NCI-H345 treated with DMSO at 0.1 percent for 48 hours (cell line): Measurements from ENCODE around the gene PGM3.
"Not testable (repeated sequence)": the region's sequence is repeated elsewhere in the genome, so short reads cannot be mapped to it uniquely, and the experiment has no call there.

Experiments
- DNase-seq: peaks from one replicate; lab custom pipeline; 2025; ENCODE audit not compliant: unreplicated experiment; lab: John Stamatoyannopoulos, UW

PGM3 gene, protein sequence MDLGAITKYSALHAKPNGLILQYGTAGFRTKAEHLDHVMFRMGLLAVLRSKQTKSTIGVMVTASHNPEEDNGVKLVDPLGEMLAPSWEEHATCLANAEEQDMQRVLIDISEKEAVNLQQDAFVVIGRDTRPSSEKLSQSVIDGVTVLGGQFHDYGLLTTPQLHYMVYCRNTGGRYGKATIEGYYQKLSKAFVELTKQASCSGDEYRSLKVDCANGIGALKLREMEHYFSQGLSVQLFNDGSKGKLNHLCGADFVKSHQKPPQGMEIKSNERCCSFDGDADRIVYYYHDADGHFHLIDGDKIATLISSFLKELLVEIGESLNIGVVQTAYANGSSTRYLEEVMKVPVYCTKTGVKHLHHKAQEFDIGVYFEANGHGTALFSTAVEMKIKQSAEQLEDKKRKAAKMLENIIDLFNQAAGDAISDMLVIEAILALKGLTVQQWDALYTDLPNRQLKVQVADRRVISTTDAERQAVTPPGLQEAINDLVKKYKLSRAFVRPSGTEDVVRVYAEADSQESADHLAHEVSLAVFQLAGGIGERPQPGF

GRCh38 chr6:83192871-83193746, at the start of gene PGM3, which contains the start of gene RWDD2A:
TSS of gene PGM3 (minus strand) at chr6:83193265. CDS start at chr6:83191012, 2,253 bp downstream.
TSS of gene RWDD2A (plus strand) at chr6:83193357. CDS start at chr6:83194452, 1,095 bp downstream.
- peak; percentile 79 for DNase-seq

DNA sequence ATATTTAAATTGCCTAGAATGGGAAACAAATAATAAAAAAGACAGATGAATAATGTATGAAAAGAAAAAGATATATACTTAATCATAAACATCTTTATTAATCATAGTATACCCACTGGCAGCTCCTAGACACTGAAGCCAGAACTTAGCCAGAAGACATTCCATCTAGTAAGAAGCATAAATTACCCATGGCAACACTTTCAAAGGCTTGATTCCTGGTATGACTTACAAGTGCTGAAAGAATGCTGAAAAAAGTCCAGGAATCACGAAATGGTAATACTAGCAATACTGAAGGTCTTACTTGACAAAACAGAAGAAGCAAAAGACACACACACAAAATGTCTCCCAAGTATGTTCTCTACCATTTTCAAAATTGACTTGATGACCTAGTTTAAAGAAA, 38.1 kb upstream of the PGM3 start:
- DNase-seq, result no peak

- DNase-seq, result no peak
Measured at GRCh38 chr6:83226517-83226916, 33.5 kb upstream of the PGM3 start.

DNA sequence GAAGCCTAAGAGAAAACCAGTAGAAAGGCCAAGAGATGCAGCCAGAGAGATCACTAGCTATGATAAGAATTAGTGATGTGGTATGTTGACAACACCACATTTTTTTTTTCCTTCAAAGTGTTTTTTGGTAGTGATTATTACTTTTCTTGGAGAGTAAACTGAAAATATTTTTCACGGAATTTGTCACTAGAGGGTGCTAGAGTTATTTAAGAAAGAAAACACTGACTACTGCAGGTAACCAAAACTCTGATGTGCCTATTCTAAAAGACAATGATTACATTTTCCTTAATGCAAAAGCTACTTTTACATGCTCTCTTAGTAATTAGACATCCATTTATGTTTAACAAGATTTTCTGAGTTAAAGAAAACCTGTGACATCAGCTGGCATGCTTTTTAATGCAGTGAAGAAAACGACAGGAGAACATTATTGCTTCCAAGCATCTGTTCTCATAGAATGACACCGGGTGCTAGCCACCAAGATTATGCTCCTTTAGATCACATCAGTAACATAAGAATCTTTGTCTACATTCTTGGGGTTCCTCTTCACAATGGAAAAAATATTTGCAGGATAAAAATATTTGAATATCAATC, 28.9 kb upstream of the PGM3 start:
- peak; percentile 42 for DNase-seq

GRCh38 chr6:83221276-83221675, 28.2 kb upstream of the PGM3 start:
- no peak for DNase-seq

- DNase-seq, result no peak
Measured at GRCh38 chr6:83220121-83220520, 27.1 kb upstream of the PGM3 start.

DNA sequence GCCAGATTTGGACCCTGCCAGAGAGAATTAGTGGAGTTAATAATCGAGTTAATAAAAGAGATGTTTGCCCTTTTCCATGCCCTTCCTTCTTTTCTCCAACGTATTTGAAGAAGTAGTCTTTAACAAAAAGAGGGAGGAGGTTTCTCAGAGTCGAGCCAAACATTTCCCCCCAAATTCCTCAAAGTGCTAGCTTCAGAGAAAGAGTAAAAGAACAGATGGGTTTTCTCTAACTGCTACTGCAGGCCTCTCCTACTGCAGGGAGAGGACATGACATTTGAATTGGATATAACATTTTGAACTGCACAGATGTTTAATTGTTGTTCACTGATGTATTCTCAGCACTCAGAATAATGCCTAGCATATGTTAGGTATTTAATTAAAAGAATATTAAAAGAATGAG, 25.6 kb upstream of the PGM3 start:
- no peak for DNase-seq

DNA sequence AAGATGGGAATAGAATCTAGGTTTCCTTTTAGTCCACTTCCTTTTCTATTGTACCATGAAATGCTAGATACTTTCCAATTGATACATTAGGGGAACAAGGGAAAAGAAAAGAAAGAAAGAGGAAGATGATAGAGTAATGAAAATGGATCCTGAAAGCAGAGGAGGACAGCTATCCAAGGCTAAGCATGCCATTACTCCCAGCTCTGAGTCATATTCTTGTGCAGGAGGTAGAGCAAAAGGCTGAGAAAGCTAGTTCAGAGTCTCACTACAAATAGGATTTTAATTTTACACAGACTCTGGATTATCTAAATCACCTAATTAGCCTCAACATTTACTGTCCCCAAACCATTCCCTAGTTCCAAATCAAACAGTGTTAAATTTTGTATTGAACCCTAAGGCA, 23.7 kb upstream of the PGM3 start:
- DNase-seq, result no peak

DNA sequence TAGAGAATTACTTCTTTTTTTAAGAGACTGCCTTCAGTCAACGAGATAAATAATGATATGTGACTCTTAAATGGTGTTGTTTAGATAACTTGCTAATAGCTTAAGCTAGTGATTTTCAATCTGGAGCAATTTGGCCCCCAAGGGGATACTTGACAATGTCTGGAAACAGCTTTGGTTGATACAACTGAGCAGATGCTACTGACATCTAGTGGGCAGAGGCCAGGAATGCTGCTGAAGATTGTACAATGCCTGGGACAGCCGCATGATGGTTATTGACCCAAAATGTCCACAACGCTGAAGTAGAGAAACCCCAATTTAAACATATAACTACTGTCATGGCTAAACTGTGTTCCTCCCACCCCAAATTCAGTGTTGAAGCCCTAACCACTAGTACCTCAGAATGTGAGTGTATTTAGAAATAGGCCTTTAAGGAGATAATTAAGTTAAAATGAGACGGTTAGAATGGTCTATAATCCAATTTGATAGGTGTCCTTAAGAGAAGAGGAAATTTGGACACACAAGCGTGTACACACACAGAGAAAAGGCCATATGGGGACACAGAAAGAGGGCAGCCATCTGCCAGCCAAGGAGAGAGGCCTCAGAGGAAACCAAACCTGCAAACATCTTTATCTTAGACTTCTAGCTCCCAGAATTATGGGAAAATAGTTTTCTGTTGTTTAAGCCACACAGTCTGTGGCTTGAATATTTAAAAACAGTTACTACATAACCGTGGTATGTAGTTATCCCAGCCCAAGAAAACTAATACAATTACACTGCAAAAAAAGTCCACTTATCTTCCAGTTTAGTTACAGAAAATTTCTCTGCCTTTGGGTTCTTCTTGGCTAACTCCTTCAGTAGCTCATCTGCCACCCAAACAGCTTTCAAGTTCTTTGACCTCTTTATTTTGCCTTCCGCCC, 22.3 kb upstream of the PGM3 start:
- DNase-seq, result peak; percentile 72

GRCh38 chr6:83202031-83202430, 9.0 kb upstream of the PGM3 start:
- DNase-seq, result no peak

DNA sequence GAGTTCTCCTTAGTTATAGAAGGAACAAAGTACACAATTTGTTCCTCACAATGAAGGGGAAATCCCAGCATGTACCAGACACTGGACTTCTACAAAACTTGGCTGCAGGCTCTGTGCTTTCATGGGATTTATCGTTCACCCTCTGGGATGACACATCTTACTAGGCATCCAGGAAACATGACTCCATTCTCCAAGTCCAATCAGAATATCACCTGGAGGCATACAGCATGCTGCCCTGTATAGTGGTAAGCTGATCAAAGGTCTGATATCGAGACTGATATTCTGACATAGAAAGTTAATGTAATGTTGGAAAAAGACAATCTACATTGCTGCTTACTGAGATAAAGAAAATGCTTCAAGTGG, 6.8 kb upstream of the PGM3 start:
- DNase-seq, result no peak

GRCh38 chr6:83199173-83199862, 6.3 kb upstream of the PGM3 start:
- no peak for DNase-seq

- no peak for DNase-seq
Measured at GRCh38 chr6:83198486-83199172, 5.6 kb upstream of the PGM3 start.

- DNase-seq, result peak; percentile 71
Measured at GRCh38 chr6:83193747-83194566, 892 bp upstream of the PGM3 start.

DNA sequence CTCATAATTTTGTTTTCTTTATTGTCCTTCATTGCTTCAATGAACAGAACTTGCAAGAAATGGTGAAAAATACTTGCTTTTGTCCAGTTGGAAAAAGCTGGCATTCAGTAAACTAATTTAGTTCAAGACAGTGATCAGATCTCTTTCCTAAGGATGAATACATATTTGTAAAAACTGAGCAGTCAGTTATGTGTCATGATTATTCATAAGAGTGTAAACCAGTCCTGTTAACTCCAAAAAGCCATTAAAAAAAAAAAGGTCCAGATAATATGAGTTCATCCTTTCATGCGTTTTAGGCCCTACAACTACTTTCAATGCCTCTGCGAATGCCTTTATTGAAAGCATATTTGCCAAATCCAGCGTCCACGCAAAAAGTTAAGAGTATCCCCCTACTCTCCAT, 609 bp downstream of the PGM3 start:
- no peak for DNase-seq

GRCh38 chr6:83191974-83192373, 1.1 kb downstream of the PGM3 start:
- DNase-seq, result not testable (repeated sequence)

- DNase-seq, result no peak
Measured at GRCh38 chr6:83190626-83191025, 2.4 kb downstream of the PGM3 start.

DNA sequence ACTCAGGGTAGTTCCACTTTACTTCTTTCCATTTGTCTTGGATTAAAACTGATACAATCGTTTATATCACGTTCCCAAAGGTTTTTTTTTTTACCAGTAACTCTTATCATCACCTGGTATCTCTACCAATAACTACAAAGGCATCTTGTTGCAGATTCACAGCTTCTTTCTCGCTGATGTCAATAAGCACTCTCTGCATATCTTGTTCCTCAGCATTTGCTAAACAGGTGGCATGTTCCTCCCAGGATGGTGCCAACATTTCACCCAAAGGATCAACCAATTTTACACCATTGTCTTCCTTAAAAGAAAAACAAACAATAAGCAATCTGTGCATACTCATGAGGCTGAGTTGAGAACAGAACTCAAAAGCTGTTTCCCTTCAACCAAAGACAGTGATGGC, 4.6 kb downstream of the PGM3 start:
- no peak for DNase-seq
